Right hindlimb (tissue), 1 donor: ENCODE data around the gene KRT222.
A peak's percentile ranks its signal among the peaks of the same experiment; 100 is the strongest.

Experiments
- DNase-seq: peaks from one replicate; pipeline ENCODE4 v3.0.0-alpha.2; 2018

The KRT222 gene

GRCh38 chr17:40664582-40665333 lies at the start of gene KRT222:
Gene KRT222, minus strand, starts transcription at chr17:40665177. Its CDS starts 78 bp downstream, at chr17:40665099.
- DNase-seq, result no peak

- DNase-seq, result no peak
Observed at GRCh38 chr17:40714473-40714872, 49.5 kb upstream of the KRT222 start.

GRCh38 chr17:40707745-40708144 lies 42.8 kb upstream of the KRT222 start:
- no peak for DNase-seq

- no peak for DNase-seq
Observed at GRCh38 chr17:40705584-40705983, 40.6 kb upstream of the KRT222 start.

GRCh38 chr17:40703652-40704051 lies 38.7 kb upstream of the KRT222 start, which contains the start of gene KRT24:
Gene KRT24, minus strand, starts transcription at chr17:40703752. Its CDS starts 59 bp downstream, at chr17:40703693.
- DNase-seq, result no peak

GRCh38 chr17:40702271-40702670 lies 37.3 kb upstream of the KRT222 start:
- no peak for DNase-seq

- DNase-seq, result peak; percentile 53
Observed at GRCh38 chr17:40699853-40700252, 34.9 kb upstream of the KRT222 start.

GRCh38 chr17:40699371-40699770 lies 34.4 kb upstream of the KRT222 start:
- DNase-seq, result peak; percentile 58

GRCh38 chr17:40697297-40697696 lies 32.3 kb upstream of the KRT222 start:
- DNase-seq, result no peak

GRCh38 chr17:40696651-40697072 lies 31.7 kb upstream of the KRT222 start:
- no peak for DNase-seq

- no peak for DNase-seq
Observed at GRCh38 chr17:40695874-40696472, 31.0 kb upstream of the KRT222 start.

- DNase-seq, result no peak
Observed at GRCh38 chr17:40694584-40694983, 29.6 kb upstream of the KRT222 start.

- DNase-seq, result no peak
Observed at GRCh38 chr17:40687106-40687505, 22.1 kb upstream of the KRT222 start.

GRCh38 chr17:40686192-40686591 lies 21.2 kb upstream of the KRT222 start:
- DNase-seq, result no peak

GRCh38 chr17:40680998-40681397 lies 16.0 kb upstream of the KRT222 start:
- DNase-seq, result no peak

- DNase-seq, result no peak
Observed at GRCh38 chr17:40679523-40679907, 14.5 kb upstream of the KRT222 start.

- no peak for DNase-seq
Observed at GRCh38 chr17:40678902-40679522, 14.0 kb upstream of the KRT222 start.

- DNase-seq, result no peak
Observed at GRCh38 chr17:40675905-40676304, 10.9 kb upstream of the KRT222 start.

- DNase-seq, result no peak
Observed at GRCh38 chr17:40672654-40673053, 7.7 kb upstream of the KRT222 start.

- no peak for DNase-seq
Observed at GRCh38 chr17:40671282-40671681, 6.3 kb upstream of the KRT222 start.

- no peak for DNase-seq
Observed at GRCh38 chr17:40666331-40666730, 1.4 kb upstream of the KRT222 start.

GRCh38 chr17:40663252-40663651 lies 1.7 kb downstream of the KRT222 start:
- no peak for DNase-seq

GRCh38 chr17:40659911-40660310 lies 5.1 kb downstream of the KRT222 start:
- DNase-seq, result no peak

GRCh38 chr17:40658396-40658795 lies 6.6 kb downstream of the KRT222 start:
- no peak for DNase-seq
